Activated T-helper 1 cell treated with anti-CD3 and anti-CD28 coated beads, Interleukin-2, amount 50 U/mL, for 16 hours (primary cell): ENCODE measurements around the gene CAPZB.

Experiments used
- DNase-seq, 2 donors: peaks; one replicate each; pipeline ENCODE4 v3.0.0-alpha.2; 2020; ENCODE audit warnings: low read depth in 1 of 2, low spot score in 1 of 2

CAPZB gene

DNA sequence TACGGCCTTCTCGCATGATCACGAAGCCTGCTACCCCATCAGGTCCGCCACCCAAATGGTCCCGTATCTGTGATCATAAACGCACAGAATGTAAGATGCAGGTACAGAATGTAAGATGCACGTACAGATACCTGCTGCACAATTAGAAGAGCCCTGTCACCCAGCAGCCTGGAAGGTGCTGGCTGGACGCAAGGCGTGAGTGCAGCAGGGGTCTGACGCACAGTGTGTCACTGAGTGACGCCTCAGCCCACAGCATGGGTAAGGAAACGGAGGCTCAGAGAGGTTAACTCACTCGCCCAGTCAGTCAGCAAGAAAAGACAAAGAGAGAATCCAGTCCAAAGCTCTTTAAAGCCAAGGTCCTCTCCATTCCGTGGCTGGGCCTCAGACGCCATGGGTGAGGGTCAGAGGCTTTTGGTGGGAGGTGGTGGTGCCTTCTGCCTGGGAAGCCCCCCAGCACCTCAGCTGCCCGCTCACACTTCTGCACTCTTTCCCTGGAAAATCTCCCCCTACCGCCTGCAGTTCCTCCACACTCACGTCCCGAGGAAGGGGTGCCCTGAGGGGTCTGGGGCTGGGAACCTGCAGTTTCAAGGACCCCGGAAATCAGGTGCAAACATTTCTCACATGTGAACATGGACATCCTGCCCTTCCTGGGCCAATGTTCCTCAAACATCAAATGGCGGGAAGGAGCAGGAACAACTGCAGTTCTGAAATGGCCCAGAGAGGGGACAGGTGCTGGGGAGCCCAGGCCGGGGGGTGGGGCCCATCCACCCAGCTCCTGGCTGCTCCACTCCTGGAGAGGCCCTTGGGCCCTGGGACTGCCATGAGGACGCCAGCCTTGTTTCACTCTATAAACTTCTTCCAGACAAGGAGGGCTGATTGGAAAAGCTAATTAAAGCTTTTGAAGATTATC lies 113.9 kb downstream of the CAPZB start:
- no peak for DNase-seq

DNA sequence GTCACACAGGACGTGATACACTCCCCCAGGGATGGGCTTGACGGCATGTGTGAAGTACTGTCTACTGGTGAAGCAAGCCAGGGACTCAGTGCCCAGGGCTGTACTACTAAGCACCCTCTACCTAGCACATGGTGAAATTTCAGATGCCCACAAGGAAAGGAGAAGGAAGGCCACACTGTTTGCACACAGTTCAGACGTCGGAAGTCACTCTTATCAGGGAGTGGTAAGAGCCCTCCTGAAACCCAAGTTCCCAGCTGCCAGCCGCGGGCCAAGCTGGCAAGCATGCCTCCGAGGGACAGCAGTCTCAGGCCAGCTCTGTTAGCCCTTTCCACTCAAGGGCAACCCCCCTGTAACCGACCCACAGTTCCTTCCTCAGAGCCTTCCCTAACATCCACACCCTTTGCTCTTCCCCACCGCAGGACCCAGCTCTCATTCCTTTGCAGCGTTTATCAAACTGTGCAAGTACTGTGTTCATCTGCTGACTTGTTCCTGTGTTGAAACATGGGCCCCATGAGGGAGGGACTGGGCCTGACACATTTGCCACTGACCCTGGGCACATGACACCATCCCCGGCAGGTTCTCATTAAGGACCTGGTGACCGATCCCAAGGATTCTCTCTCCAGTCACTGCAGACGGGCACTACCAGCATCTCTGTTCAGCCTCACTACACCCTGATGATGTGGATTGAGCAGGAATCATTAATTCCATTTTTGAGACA lies 114.7 kb downstream of the CAPZB start:
- no peak for DNase-seq

DNA sequence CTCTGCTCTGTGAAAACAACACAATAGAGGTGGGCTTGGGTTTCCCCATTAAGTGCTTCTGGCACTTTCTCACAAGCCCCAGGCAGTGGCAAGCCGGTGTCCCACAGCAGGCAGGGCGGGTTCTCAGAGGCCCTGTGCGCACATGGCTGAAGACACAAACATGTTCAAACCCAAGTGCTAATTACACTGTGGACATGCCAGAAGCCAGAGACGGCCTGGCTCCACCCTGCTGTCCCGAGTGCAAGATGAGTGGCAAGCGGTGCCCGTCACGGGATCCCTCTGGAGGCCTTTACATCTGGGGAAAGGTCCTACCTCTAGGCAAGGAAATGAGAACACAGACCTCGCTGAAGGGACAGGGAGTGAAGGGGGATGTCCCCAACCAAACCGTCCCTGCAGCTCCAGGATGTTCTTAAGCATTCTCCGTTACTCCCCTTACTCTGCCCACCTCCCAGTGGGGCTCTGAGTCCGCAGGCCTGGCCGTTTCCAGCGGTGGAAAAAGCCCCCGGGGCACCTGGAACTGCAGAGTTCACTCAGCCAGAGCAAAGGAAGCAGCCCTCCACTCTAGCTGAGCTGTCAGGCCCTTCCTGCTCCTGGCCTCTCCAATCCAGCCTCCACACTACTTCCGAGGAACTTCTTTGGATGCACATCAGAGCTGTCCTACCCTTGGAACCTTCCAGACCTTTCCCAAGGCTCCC lies 115.8 kb downstream of the CAPZB start:
- DNase-seq, result no peak

DNA sequence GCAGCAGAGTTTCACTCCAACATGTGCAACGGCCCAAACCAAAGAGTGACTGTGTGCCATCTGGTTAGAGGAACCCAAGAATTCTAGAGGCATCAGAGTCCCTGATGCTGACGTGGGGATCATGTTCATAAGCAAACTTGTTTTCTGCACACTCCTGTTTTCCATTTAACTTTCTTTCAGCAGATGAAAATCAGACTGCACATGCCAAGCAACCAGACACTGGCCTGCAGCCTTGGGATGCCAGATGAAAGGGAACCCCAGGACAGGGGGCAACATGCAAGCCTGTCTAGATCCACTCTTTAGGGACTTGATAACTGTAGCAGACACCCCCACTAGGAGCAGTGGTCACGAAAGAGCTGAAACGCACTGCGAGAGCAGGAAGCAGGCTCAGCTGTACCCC lies 116.4 kb downstream of the CAPZB start:
- no peak for DNase-seq

DNA sequence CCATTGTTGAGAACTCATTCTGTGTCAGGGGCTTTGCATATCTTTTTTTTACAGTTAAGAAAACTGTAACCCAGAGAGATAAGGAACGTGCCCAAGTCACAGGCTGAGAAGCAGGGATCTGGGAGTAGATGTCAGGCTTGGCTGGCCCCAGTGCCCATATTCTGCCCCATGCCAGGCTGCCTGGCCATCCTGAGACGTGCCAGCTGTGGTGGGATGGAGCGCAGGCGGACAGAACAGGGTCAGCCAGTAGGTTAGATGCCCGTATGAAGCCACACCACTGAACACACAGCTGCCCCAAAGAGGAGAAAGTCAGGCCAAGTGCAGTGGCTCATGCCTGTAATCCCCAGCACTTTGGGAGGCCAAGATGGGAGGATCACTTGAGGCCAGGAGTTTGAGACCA lies 117.3 kb downstream of the CAPZB start:
- DNase-seq, result no peak

DNA sequence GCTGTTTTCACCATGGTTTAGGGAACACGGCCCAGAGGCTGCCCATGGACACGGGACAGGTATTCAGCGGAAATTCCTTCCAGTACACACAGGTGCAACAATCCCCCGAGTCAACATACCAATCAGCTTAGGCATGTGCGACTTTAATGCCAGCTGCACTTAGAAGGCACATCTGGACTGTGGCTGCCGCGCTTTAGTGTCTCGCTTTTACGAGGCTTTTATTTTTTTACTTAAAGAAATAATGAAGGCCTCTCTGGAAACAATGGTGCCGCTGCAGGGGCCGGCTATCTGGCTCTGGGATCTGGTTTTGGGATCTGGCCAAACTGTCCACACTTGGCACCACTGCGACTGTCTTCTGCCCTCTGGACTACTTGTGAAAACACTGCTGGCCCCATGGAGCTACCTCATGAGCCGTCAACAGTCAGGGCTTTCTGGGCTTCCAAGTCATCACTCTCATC lies 117.7 kb downstream of the CAPZB start:
- no peak for DNase-seq

DNA sequence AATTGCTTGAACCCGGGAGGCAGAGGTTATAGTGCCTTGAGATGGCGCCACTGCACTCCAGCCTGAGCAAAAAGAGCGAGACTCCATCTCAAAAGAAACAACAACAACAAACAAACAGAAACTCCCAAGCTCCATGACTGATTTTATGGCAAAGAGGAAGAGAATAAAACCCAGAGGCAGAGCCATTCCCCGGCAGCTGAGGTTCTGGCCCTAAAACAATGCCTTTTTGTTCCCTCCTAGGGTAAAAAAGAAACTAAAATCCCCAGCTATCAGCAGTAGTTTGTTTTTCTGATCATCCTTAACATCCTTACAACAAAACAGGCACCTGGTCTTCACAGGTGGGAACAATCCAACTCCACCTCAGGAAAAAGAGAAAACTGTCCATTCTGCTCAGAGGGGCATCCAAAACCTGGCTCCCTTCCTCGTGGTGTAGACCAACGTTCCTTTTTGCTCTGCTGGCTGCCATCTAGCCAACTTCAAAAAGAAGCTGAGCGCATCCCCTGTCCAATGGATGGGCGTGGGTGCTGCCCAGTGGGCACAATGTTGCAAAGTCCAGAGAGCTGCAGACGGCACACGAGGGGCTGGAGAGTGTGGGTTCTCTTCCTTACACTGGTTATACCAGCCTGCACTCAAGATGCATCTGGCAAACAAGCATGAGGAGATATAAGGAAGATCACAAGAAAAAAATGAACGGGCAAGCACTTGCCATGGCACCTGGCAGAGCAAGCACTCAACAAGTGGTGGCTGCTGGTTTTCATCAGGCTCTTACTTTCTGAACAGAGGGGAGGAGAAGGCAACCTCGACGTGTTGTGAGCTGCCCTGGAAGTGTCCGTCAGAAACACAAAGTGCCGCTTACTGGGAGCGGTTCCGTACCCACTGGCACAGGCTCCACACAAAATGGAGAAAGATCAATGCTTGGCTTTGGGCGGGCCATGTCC lies 118.5 kb downstream of the CAPZB start:
- no peak for DNase-seq

DNA sequence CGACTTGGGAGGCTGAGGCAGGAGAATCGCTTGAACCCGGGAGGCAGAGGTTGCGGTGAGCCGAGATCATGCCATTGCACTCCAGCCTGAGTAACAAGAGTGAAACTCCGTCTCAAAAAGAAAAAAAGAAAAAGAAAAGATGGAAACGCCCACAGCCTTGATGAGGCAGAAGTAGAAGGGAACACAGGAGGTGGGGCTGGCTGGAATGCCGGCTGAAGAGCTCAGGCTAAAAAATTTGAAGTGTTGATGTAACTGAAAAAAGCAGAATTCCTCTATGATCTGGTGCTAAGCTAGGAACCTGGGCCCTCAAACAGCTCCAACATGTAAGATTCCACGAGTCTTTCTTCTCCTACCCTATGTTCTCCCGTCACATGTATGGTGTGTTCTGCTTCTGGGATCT lies 119.6 kb downstream of the CAPZB start:
- no peak for DNase-seq

DNA sequence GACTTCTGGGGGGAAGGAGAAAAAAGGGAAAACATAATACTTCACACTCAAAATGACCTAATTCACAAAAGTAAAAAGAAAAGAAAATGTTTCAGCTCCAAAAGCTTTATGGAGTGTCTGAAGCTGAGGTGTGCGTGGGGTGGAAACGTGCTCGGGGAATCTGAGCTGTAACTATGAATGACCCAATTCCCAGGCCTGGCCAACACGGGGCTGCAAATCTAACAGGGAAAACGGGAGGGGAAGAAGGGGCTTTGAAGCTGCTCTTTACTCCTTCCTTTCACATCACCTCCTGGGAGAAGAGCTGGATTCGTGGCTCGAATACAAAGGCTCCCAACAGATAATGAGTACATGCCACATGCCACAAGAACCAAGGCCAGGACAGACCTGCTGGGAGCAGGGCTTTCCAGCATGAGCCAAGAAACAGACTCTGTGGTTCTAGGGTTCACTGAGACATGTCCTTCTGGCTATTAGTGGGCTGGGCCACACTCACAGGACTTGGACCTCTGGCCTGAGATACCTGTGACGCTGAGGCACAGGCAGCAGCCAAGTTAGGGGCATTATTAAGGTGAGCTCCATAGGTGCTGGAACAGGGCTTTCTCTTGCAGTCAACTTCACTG lies 121.7 kb downstream of the CAPZB start:
- no peak for DNase-seq

DNA sequence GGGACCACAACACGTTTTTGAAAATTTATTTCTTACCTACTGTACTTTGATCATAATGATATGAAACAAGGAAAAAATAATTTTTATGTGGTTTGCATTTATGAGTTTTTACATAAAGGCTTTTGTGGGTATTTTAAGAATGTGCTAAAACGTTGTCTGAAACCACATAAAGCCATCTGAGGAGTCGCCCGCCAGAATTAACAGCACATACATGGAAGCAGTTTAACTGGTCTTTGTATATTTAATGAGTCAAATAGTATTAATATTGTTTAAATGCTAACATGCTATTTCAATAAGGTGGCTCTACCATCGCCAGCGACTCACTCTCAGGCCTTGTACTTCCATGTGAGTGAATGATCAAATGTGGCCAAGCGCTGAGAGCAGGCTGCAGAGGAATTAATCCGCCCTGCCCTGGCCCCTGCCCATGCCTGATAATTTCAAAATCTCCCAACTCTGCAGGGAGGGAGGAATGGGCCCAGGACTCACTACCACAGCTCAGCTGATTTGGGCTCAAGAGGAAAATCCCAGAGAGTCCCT lies 123.7 kb downstream of the CAPZB start:
- DNase-seq, result no peak

DNA sequence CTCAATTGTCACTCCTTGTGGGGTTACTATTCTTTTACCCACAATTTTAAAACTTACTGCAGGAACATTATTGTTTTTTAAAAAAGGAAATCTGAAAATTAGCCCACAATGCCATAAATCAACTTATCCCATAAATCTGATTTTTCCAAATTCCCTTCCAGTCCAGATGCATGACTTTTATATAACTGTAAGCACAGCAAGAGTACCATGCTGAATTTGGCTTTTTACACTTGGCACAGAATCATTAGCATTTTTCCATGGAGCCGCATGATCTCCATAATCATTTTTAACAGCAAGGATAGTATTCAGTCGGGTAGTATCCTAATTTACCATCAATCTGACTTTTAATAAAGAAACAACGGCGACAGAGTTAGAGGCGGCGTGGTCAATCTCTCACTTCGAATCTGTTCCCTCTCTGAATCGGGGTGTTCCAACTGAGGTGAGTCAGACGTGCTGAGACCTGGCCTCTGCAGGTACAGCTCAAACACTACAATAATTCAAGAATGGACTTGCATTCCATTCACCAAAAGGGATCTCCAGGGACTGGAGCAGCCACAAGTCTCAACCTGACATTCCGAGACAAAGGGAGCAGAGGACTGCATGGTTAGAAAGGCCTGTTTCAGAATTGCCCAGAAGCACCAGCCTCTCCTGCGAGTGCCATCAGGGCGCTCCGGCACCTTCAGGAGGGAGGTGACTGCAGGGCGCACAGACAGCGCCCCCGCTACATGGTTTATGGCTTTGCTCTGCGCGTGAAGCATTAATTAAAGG lies 124.3 kb downstream of the CAPZB start:
- no peak for DNase-seq

DNA sequence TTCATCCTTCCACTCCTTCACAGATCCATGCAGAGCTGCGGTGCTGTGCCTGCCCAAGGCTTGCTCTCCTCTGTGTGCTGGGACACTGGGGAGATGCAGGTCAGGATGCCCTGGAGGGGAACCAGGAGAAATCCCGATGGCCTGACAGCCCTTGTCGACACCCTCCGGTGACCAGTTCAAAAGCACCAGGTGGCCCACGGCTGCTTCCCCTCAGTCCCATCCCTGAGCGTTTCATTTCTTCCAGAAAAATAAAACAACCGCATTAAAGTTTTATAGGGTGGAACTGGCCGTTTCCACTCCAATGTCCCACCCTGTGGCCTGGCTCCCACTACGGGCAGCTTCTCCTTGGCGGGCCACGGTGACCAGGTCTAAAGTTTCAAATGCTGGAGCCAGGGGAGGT lies 124.9 kb downstream of the CAPZB start:
- DNase-seq, result no peak

DNA sequence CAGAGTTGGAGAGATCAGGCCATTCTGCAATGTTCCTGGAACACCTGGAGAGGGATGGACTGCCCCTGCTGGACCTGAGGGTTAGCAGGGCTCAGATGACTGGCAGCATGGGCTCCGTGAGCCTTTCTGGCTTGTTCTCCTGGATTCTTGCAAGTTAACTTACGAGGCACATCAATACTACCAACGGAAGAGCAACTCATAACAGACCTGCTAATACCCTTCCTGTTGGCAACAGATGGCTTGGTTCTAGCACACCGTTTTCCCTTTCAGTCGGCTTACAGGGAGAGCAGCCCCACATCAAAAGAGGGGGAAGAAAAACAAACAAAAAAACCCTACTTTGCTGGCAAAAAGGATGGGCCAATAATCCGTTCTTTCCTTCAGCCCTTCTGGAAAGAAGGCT lies 125.3 kb downstream of the CAPZB start:
- no peak for DNase-seq

DNA sequence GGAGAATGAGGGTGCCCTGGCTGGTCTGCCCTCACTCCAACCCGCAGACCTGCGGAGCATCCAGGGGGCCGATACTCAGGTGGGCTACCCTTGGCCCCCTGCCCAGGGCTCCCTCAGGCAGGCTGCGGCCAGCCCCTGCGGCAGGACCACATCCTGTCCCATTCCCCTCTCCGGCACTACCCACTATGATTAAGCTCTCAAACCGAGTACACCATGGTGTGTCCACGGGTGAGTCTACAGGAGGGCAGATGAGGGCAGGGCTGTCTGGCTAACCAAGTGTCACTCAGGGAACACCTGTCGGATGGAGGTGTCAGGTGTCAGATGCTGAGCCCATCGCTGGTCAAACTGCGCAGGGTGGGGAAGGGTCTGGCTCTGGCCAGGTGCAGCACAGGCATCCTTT lies 126.0 kb downstream of the CAPZB start:
- DNase-seq, result no peak

DNA sequence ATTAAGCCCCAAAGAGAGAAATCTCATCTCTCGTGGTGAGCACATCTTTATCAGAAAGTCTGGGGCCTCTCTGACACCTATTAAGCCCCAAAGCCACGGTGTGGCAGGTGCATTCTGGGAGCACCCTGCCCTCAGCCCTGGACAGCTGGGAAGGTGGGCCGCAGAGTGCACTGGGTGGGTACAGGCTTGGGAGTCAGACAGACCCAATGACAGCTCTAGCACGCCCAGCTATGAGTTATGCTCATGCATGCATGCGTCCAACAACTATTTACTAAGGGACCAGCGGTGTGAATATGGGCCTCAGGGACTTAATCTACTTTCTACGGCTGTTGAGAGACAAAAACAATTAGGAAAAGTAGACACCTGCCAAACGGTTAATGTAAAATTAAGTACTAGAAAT lies 126.6 kb downstream of the CAPZB start:
- no peak for DNase-seq

DNA sequence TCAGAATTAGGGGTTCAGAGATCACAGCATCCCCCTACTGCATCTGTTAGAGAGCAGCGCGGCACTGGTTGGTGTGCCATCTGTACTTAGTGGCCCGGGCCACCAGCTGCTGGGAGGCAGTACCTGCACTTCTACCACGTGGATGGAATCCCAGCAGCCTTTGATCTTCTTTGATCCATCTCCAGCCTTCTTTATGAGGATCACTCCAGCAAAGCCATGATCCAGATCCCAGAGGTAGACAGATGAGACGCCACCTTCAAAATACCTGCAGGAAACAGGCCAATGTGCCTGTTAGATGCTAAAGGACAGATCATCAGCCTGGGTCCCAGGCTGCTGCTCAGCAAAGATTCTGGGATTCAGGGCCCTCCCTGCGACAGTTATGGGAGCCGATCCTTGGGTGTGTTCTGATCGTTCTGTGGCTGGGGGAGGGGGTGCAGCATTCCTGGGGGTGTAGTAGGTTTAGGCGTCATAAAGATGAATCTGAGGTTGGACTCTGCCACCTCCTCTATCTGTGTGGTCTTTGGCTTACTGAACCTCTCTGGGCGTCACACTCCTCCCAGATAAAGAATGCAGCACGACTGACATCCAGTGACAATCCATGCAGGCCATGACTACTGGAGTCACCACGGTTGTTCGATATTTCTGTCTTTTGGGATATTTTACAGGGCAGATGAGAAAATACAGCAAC lies 127.9 kb downstream of the CAPZB start:
- DNase-seq, result no peak

DNA sequence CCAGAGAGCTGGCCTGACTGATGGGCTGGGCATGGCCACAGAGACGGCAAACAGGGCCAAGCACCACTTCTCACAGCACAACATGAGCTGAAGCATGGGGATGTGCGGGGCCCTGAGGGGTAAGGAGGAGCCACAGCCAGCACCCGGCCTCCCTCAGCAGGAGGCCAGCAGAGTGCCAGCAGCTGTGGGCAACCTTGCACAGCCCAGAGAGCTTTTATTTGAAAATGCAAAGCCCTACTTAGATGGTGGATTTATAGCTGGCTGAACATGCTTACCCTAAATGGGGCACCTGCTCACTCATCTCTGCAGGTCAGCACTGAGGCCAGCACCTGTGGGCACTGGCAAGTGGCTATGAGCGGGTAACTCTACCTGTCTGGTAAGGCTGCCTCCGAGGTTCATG lies 129.1 kb downstream of the CAPZB start:
- DNase-seq, result no peak

DNA sequence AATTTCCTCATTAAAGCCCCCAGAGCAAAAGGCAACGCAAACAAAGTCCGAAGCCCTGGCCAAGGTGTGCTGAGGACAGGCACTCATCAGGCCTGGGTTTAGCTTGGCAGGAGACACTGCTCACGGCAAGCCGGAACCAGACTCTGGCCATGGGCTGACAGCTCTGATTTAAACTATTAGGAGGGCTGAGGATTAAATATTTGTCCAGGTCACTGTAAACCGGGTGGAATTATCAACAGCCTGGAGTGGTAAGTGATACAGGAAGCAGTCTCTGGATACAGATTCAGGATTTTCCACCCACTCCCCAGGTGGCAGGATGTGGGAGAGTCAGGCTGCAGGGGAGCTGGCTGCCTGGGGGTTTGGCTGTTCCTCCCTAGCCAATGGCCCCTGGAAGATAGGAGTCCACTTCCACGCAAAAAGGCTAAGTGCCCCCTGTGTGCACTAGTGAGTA lies 130.8 kb downstream of the CAPZB start:
- no peak for DNase-seq

DNA sequence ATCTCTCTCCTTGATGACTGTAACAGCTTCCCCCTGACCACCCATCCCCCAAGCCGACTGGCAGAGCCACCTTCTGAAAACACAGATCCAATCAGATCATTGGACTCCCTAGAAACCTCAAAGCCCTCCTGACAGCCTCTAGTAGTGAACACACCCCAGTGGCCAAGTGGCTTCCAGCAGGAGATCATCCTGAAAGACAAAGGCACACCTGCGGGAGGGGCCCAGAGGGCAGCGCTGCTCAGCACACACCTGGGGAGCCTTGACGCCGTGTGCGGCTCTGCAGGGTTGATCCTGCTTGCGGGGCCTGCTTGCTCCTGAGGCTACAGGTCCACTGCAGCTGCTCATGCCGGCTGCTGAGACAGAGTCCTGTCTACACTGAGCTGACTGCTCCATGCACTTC lies 131.7 kb downstream of the CAPZB start:
- no peak for DNase-seq
